Measurements from ENCODE around the gene AGPAT1. TPM values are rescaled to one million over a fixed set of nuclear protein-coding genes. Genes with fewer than 3 reads are reported as not detected.

Gene AGPAT1
- total and polyA plus RNA-seq, 9 donors, result 32.3 to 71.7 (median 61.7) TPM

Other genes with a start within 250 kb of the AGPAT1 start
- 3.7 TPM for gene C2, start 248.4 kb downstream of the AGPAT1 start, total RNA-seq
- gene C2, start 248.4 kb downstream of the AGPAT1 start, polyA plus RNA-seq (ENCODE audit: insufficient read depth in 1 of 8, insufficient read length in 8 of 8, low replicate concordance in 1 of 8), result 1 to 10 TPM; 3.3 to 9.5 (median 5.0) TPM
- 1.6 TPM for gene CFB, start 230.0 kb downstream of the AGPAT1 start, total RNA-seq
- 1 to 10 TPM; 1.0 to 4.8 (median 2.0) TPM for gene CFB, start 230.0 kb downstream of the AGPAT1 start, polyA plus RNA-seq (ENCODE audit: insufficient read depth in 1 of 8, insufficient read length in 8 of 8, low replicate concordance in 1 of 8)
- gene NELFE, start 217.1 kb downstream of the AGPAT1 start, total RNA-seq, result 48.9 TPM
- 10 to 100 TPM; 64.7 to 72.6 (median 69.2) TPM for gene NELFE, start 217.1 kb downstream of the AGPAT1 start, polyA plus RNA-seq (ENCODE audit: insufficient read depth in 1 of 8, insufficient read length in 8 of 8, low replicate concordance in 1 of 8)
- 21.8 TPM for gene SKIC2, start 216.9 kb downstream of the AGPAT1 start, total RNA-seq
- 10 to 100 TPM; 27.0 to 34.1 (median 30.8) TPM for gene SKIC2, start 216.9 kb downstream of the AGPAT1 start, polyA plus RNA-seq (ENCODE audit: insufficient read depth in 1 of 8, insufficient read length in 8 of 8, low replicate concordance in 1 of 8)
- gene DXO, start 203.9 kb downstream of the AGPAT1 start, total RNA-seq, result 10.7 TPM
- gene DXO, start 203.9 kb downstream of the AGPAT1 start, polyA plus RNA-seq (ENCODE audit: insufficient read depth in 1 of 8, insufficient read length in 8 of 8, low replicate concordance in 1 of 8), result 10 to 100 TPM; 16.0 to 22.2 (median 17.4) TPM
- gene C4A, start 194.0 kb downstream of the AGPAT1 start, total RNA-seq, result 13.0 TPM
- 10 to 100 TPM in 6 of 8 donors, 1 to 10 TPM in 2; 6.6 to 20.4 (median 15.8) TPM for gene C4A, start 194.0 kb downstream of the AGPAT1 start, polyA plus RNA-seq (ENCODE audit: insufficient read depth in 1 of 8, insufficient read length in 8 of 8, low replicate concordance in 1 of 8)
- 15.6 TPM for gene C4B, start 161.3 kb downstream of the AGPAT1 start, total RNA-seq
- 10 to 100 TPM in 7 of 8 donors, 1 to 10 TPM in 1; 9.5 to 32.1 (median 24.1) TPM for gene C4B, start 161.3 kb downstream of the AGPAT1 start, polyA plus RNA-seq (ENCODE audit: insufficient read depth in 1 of 8, insufficient read length in 8 of 8, low replicate concordance in 1 of 8)
- gene CYP21A2, start 137.7 kb downstream of the AGPAT1 start, total RNA-seq, result 0.04 TPM
- gene CYP21A2, start 137.7 kb downstream of the AGPAT1 start, polyA plus RNA-seq (ENCODE audit: insufficient read depth in 1 of 8, insufficient read length in 8 of 8, low replicate concordance in 1 of 8), result 1 to 10 TPM in 3 of 8 donors, under 1 TPM in 5; 0.20 to 1.9 (median 0.62) TPM
- gene TNXB, start 66.7 kb downstream of the AGPAT1 start, total RNA-seq, result 108 TPM
- 100 to 1,000 TPM in 7 of 8 donors, 10 to 100 TPM in 1; 100.0 to 207 (median 127) TPM for gene TNXB, start 66.7 kb downstream of the AGPAT1 start, polyA plus RNA-seq (ENCODE audit: insufficient read depth in 1 of 8, insufficient read length in 8 of 8, low replicate concordance in 1 of 8)
- gene ATF6B, start 47.8 kb downstream of the AGPAT1 start, total RNA-seq, result 11.7 TPM
- gene ATF6B, start 47.8 kb downstream of the AGPAT1 start, polyA plus RNA-seq (ENCODE audit: insufficient read depth in 1 of 8, insufficient read length in 8 of 8, low replicate concordance in 1 of 8), result 10 to 100 TPM; 38.3 to 53.3 (median 46.7) TPM
- gene FKBPL, start 45.8 kb downstream of the AGPAT1 start, total RNA-seq, result 4.5 TPM
- gene FKBPL, start 45.8 kb downstream of the AGPAT1 start, polyA plus RNA-seq (ENCODE audit: insufficient read depth in 1 of 8, insufficient read length in 8 of 8, low replicate concordance in 1 of 8), result 1 to 10 TPM; 4.0 to 6.0 (median 4.4) TPM
- gene PRRT1, start 24.1 kb downstream of the AGPAT1 start, total RNA-seq, result 0.18 TPM
- gene PRRT1, start 24.1 kb downstream of the AGPAT1 start, polyA plus RNA-seq (ENCODE audit: insufficient read depth in 1 of 8, insufficient read length in 8 of 8, low replicate concordance in 1 of 8), result 1 to 10 TPM in 7 of 8 donors, under 1 TPM in 1; 0.71 to 2.3 (median 1.2) TPM
- gene PPT2, start 21.9 kb downstream of the AGPAT1 start, total RNA-seq, result 15.3 TPM
- 10 to 100 TPM; 23.7 to 35.7 (median 31.6) TPM for gene PPT2, start 21.9 kb downstream of the AGPAT1 start, polyA plus RNA-seq (ENCODE audit: insufficient read depth in 1 of 8, insufficient read length in 8 of 8, low replicate concordance in 1 of 8)
- gene EGFL8, start 11.5 kb downstream of the AGPAT1 start, total RNA-seq, result 28.9 TPM
- 10 to 100 TPM; 22.9 to 43.4 (median 27.7) TPM for gene EGFL8, start 11.5 kb downstream of the AGPAT1 start, polyA plus RNA-seq (ENCODE audit: insufficient read depth in 1 of 8, insufficient read length in 8 of 8, low replicate concordance in 1 of 8)
- gene RNF5, start 2.3 kb upstream of the AGPAT1 start, total RNA-seq, result 41.5 TPM
- 10 to 100 TPM; 46.9 to 57.5 (median 52.8) TPM for gene RNF5, start 2.3 kb upstream of the AGPAT1 start, polyA plus RNA-seq (ENCODE audit: insufficient read depth in 1 of 8, insufficient read length in 8 of 8, low replicate concordance in 1 of 8)
- 3.7 TPM for gene AGER, start 8.2 kb upstream of the AGPAT1 start, total RNA-seq
- 10 to 100 TPM in 5 of 8 donors, 1 to 10 TPM in 3; 6.1 to 17.1 (median 10.9) TPM for gene AGER, start 8.2 kb upstream of the AGPAT1 start, polyA plus RNA-seq (ENCODE audit: insufficient read depth in 1 of 8, insufficient read length in 8 of 8, low replicate concordance in 1 of 8)
- 31.3 TPM for gene PBX2, start 14.1 kb upstream of the AGPAT1 start, total RNA-seq
- gene PBX2, start 14.1 kb upstream of the AGPAT1 start, polyA plus RNA-seq (ENCODE audit: insufficient read depth in 1 of 8, insufficient read length in 8 of 8, low replicate concordance in 1 of 8), result 100 to 1,000 TPM in 7 of 8 donors, 10 to 100 TPM in 1; 91.7 to 123 (median 113) TPM
- 4.3 TPM for gene GPSM3, start 16.6 kb upstream of the AGPAT1 start, total RNA-seq
- 1 to 10 TPM; 6.1 to 9.8 (median 7.7) TPM for gene GPSM3, start 16.6 kb upstream of the AGPAT1 start, polyA plus RNA-seq (ENCODE audit: insufficient read depth in 1 of 8, insufficient read length in 8 of 8, low replicate concordance in 1 of 8)
- 14.0 TPM for gene NOTCH4, start 48.0 kb upstream of the AGPAT1 start, total RNA-seq
- 10 to 100 TPM; 15.9 to 30.4 (median 23.2) TPM for gene NOTCH4, start 48.0 kb upstream of the AGPAT1 start, polyA plus RNA-seq (ENCODE audit: insufficient read depth in 1 of 8, insufficient read length in 8 of 8, low replicate concordance in 1 of 8)
- not detected for gene TSBP1, start 195.8 kb upstream of the AGPAT1 start, total RNA-seq
- under 1 TPM in 2 of 8 donors, not detected in 6; 0.07 to 0.09 TPM for gene TSBP1, start 195.8 kb upstream of the AGPAT1 start, polyA plus RNA-seq (ENCODE audit: insufficient read depth in 1 of 8, insufficient read length in 8 of 8, low replicate concordance in 1 of 8)
- not detected for gene BTNL2, start 231.1 kb upstream of the AGPAT1 start, total RNA-seq
- gene BTNL2, start 231.1 kb upstream of the AGPAT1 start, polyA plus RNA-seq (ENCODE audit: insufficient read depth in 1 of 8, insufficient read length in 8 of 8, low replicate concordance in 1 of 8), result under 1 TPM; 0.14 to 0.70 (median 0.42) TPM

All from muscle of leg (tissue), 9 donors.